GM23248 (cell line): ENCODE results near the gene IL10RB. TPM values are rescaled to one million over a fixed set of nuclear protein-coding genes. Genes with fewer than 3 reads are reported as not detected.
"Not testable (repeated sequence)": the region's sequence is repeated elsewhere in the genome, so short reads cannot be mapped to it uniquely, and the experiment has no call there.

Experiments
- DNase-seq: peaks from one replicate; pipeline ENCODE4 v3.0.0-alpha.2; 2015
- H2AFZ ChIP-seq: fragments of 200-600 bp; sonication (generic); 2 replicates; pipeline ENCODE4 v1.6.1; 2016; ENCODE audit warnings: antibody characterized with exemption
- H3F3A ChIP-seq: fragments of 200-600 bp; sonication (generic); 2 replicates; pipeline ENCODE4 v1.6.1; 2016; ENCODE audit warnings: mild to moderate bottlenecking, antibody characterized with exemption, mixed run types; ENCODE audit not compliant: insufficient read depth
- H3K27ac ChIP-seq: fragments of 200-600 bp; sonication (generic); 2 replicates; pipeline ENCODE4 v1.5.1; 2016; ENCODE audit warnings: mild to moderate bottlenecking
- H3K27me3 ChIP-seq: fragments of 200-600 bp; sonication (generic); replicated peaks from 2 replicates; pipeline ENCODE4 v1.6.1; 2016; ENCODE audit warnings: mild to moderate bottlenecking; ENCODE audit not compliant: insufficient read depth
- H3K36me3 ChIP-seq: fragments of 200-600 bp; sonication (generic); 2 replicates; pipeline ENCODE4 v1.6.1; 2016; ENCODE audit warnings: low read depth, mild to moderate bottlenecking
- H3K4me1 ChIP-seq: fragments of 200-600 bp; sonication (generic); 2 replicates; pipeline ENCODE4 v1.6.1; 2016; ENCODE audit warnings: mild to moderate bottlenecking; ENCODE audit not compliant: insufficient read depth
- H3K4me2 ChIP-seq: fragments of 200-600 bp; sonication (generic); one replicate; pipeline ENCODE4 v1.6.1; 2016; ENCODE audit warnings: mild to moderate bottlenecking; ENCODE audit not compliant: unreplicated experiment
- H3K4me3 ChIP-seq: fragments of 200-600 bp; sonication (generic); 2 replicates; pipeline ENCODE4 v1.5.1; 2016; ENCODE audit warnings: mild to moderate bottlenecking
- H3K79me2 ChIP-seq: fragments of 200-600 bp; sonication (generic); 2 replicates; pipeline ENCODE4 v1.6.1; 2016; ENCODE audit warnings: mild to moderate bottlenecking; ENCODE audit not compliant: insufficient read depth
- H3K9ac ChIP-seq: fragments of 200-600 bp; sonication (generic); 2 replicates; pipeline ENCODE4 v1.6.1; 2016; ENCODE audit warnings: mild to moderate bottlenecking
- H3K9me2 ChIP-seq: fragments of 200-600 bp; sonication (generic); 2 replicates; pipeline ENCODE4 v1.6.1; 2016; ENCODE audit warnings: mixed run types, mild to moderate bottlenecking, moderate library complexity; ENCODE audit not compliant: insufficient read depth
- H3K9me3 ChIP-seq: fragments of 200-600 bp; sonication (generic); one replicate; pipeline ENCODE4 v1.6.1; 2017; ENCODE audit warnings: low read depth
- H4K20me1 ChIP-seq: fragments of 200-600 bp; sonication (generic); 2 replicates; pipeline ENCODE4 v1.6.0; 2016; ENCODE audit not compliant: insufficient read depth
- EZH2 ChIP-seq: fragments of 200-600 bp; sonication (generic); IDR thresholded peaks from 2 replicates; pipeline ENCODE4 v1.6.1; 2018; ENCODE audit warnings: antibody characterized with exemption, mild to moderate bottlenecking; ENCODE audit not compliant: insufficient read depth, poor library complexity, severe bottlenecking
- EZH2phosphoT487 ChIP-seq: fragments of 200-600 bp; sonication (generic); IDR thresholded peaks from 2 replicates; pipeline ENCODE4 v1.6.1; 2018; ENCODE audit warnings: antibody characterized with exemption, moderate library complexity, mild to moderate bottlenecking, low read depth; ENCODE audit not compliant: insufficient read depth
- WGBS, 2 experiments: methylation state at CpG; one replicate each; pipeline ENCODE4 v1.1.6; 2015 to 2017; ENCODE audit warnings: low lambda C conversion rate in 2 of 2, low coverage in 1 of 2; ENCODE audit errors: missing lambda C conversion rate in 2 of 2; 5-methylcytosine and 5-hydroxymethylcytosine counted together
- in situ Hi-C: fragments of 300-500 bp; cut with MboI; formaldehyde crosslinking; loops from 2 replicates; pipeline ENCODE4 v1.15.0; 2020
- polyA plus RNA-seq: library from polyadenylated mRNA; unstranded; fragments of >200 nt; fragmentation: Nextera tagmentation; extraction: Ambion mirVana; gene quantifications from 2 replicates; pipeline ENCODE4 v1.2.1, GENCODE V29; 2016
- total RNA-seq: library from RNA; depleted of rRNA; stranded (reverse); fragments of >200 nt; shearing (Covaris generic); gene quantifications from 2 replicates; pipeline ENCODE4 v1.2.3, GENCODE V29; 2014

The IL10RB gene
- total and polyA plus RNA-seq, 2 experiments from 2014 or later, result 49.3 to 52.4 TPM

DNA sequence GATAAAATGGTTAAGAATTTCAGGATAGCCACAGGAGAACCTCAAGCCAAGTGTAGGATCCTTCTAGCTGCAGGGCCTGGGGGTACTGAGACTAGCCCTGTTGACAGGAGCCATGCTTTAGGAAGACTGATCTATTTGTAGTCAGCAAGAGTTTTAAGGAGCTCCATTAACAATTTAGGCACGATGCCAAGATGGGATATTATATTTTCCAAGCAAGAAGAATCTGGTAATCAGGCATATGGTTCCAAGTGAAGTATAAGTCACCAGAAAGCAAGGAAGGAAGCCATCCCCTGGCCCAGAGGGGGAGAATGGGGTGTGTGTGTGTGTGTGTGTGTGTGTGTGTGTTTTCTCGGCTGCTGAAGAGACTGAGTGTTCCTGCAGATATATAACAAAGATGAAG is 29.4 kb upstream of the IL10RB start:
- DNase-seq, result no peak
- Histone ChIP-seq H3K36me3 (no peaks in the 10 kb centered on the region), H3K9me3 (no peaks in the 10 kb centered on the region), H4K20me1 (no peaks in the 10 kb centered on the region; the same call in 1 of the 2 replicates), H3K4me1 (peaks cover 5% of the 10 kb centered on the region), H2AFZ (no peak overlapping the region), H3K4me2 (no peak overlapping the region), H3F3A (peaks cover 6% of the 10 kb centered on the region; the same call in 1 of the 2 replicates), H3K9me2 (no peaks in the 10 kb centered on the region), H3K27ac (no peak overlapping the region), H3K27me3 (no peaks in the 10 kb centered on the region), H3K9ac (no peak overlapping the region), H3K4me3 (no peak overlapping the region), H3K79me2 (peaks cover 43% of the 10 kb centered on the region)
- no peak for TF ChIP-seq EZH2phosphoT487
- TF ChIP-seq EZH2, result no peak
- in situ Hi-C loops, result no loop called here
- WGBS, 2 experiments, result 79 to 87% methylated on average over 2 of the region's 2 CpGs

DNA sequence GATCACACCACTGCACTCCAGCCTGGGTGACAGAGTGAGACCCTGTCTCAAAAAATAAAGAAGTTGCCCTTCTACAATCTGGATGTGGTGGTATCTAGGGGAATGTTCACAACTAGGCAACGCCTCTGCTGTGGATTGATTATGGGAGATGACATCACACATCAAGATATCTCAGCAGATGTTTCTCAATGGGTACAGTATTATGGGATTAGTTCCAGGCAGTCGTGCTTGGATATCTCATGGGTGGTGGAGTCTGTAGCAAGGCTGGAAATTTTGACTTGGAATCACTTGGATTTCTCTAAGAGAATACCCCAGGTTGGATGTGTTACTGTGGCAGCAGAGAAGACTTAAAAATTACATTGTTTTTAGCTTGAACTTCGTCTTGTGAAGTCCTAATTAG is 28.7 kb upstream of the IL10RB start:
- H3K36me3 ChIP-seq, result no peaks in the 10 kb centered on the region
- no peak for TF ChIP-seq EZH2phosphoT487
- TF ChIP-seq EZH2, result no peak
- in situ Hi-C loops, result no loop called here
- no peaks in the 10 kb centered on the region for H3K9me2 ChIP-seq
- WGBS, 2 experiments, result 94 to 95% methylated on average over 3 of the region's 3 CpGs
- no peaks in the 10 kb centered on the region for H3K9me3 ChIP-seq
- no peak overlapping the region for H3K4me3 ChIP-seq
- no peaks in the 10 kb centered on the region; the same call in 1 of the 2 replicates for H4K20me1 ChIP-seq
- no peak for DNase-seq
- H3K79me2 ChIP-seq, result peaks cover 36% of the 10 kb centered on the region
- H3K4me1 ChIP-seq, result peaks cover 5% of the 10 kb centered on the region
- no peak overlapping the region for H3K9ac ChIP-seq
- no peaks in the 10 kb centered on the region for H3K27me3 ChIP-seq
- no peak overlapping the region for H3K4me2 ChIP-seq
- H3F3A ChIP-seq, result peaks cover 6% of the 10 kb centered on the region; the same call in 1 of the 2 replicates
- no peak overlapping the region for H3K27ac ChIP-seq
- no peak overlapping the region for H2AFZ ChIP-seq

- Histone ChIP-seq H3K9me2 (no peaks in the 10 kb centered on the region), H3K4me2 (no peak overlapping the region), H3K27ac (no peak overlapping the region), H3K79me2 (peaks cover 29% of the 10 kb centered on the region), H3K4me3 (no peak overlapping the region), H3K9ac (no peak overlapping the region), H4K20me1 (no peaks in the 10 kb centered on the region; the same call in 1 of the 2 replicates), H3K36me3 (no peaks in the 10 kb centered on the region), H2AFZ (no peak overlapping the region), H3K4me1 (peaks cover 5% of the 10 kb centered on the region), H3K9me3 (no peaks in the 10 kb centered on the region), H3F3A (peaks cover 6% of the 10 kb centered on the region; the same call in 1 of the 2 replicates), H3K27me3 (no peaks in the 10 kb centered on the region)
- DNase-seq, result no peak
- TF ChIP-seq EZH2phosphoT487 (no peak), EZH2 (no peak)
- in situ Hi-C loops, result no loop called here
- WGBS, 2 experiments, result 93% methylated on average over 4 of the region's 4 CpGs
Observed at GRCh38 chr21:33238146-33238545, 28.0 kb upstream of the IL10RB start.

GRCh38 chr21:33238565-33239255 is 27.5 kb upstream of the IL10RB start:
- in situ Hi-C loops, result no loop called here
- WGBS, 2 experiments, result 88 to 93% methylated on average over 7 of the region's 7 CpGs
- Histone ChIP-seq H3K4me1 (peaks cover 5% of the 10 kb centered on the region), H3F3A (peaks cover 6% of the 10 kb centered on the region; the same call in 1 of the 2 replicates), H3K4me3 (no peak overlapping the region), H3K4me2 (no peak overlapping the region), H3K27me3 (no peaks in the 10 kb centered on the region), H3K9ac (no peak overlapping the region), H3K9me3 (no peaks in the 10 kb centered on the region), H3K27ac (no peak overlapping the region), H3K9me2 (no peaks in the 10 kb centered on the region), H2AFZ (no peak overlapping the region), H3K79me2 (peaks cover 25% of the 10 kb centered on the region), H3K36me3 (no peaks in the 10 kb centered on the region), H4K20me1 (no peaks in the 10 kb centered on the region; the same call in 1 of the 2 replicates)
- DNase-seq, result peak; percentile 37
- no peak for TF ChIP-seq EZH2
- no peak for TF ChIP-seq EZH2phosphoT487

DNA sequence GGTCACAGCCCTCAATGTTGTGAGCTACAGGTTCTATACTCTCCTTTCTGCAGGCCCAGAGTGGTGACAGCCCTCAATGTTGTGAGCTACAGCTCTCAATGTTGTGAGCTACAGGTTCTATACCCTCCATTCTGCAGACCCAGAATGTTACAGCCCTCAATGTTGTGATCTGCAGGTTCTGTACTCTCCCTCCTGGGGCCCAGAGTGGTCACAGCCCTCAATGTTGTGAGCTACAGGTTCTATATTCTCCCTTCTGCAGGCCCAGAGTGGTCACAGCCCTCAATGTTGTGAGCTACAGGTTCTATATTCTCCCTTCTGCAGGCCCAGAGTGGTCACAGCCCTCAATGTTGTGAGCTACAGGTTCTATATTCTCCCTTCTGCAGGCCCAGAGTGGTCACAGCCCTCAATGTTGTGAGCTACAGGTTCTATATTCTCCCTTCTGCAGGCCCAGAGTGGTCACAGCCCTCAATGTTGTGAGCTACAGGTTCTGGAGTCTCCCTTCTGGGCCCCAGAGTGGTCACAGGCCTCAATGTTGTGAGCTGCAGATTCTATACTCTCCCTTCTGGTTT is 26.5 kb upstream of the IL10RB start:
- H3K9me3 ChIP-seq, H3K36me3 ChIP-seq, in situ Hi-C loops, H2AFZ ChIP-seq, DNase-seq, H3K27ac ChIP-seq, H4K20me1 ChIP-seq, H3K27me3 ChIP-seq, H3K9me2 ChIP-seq, H3K9ac ChIP-seq, H3K4me1 ChIP-seq, H3F3A ChIP-seq, H3K4me2 ChIP-seq, H3K4me3 ChIP-seq: not testable (repeated sequence)
- H3K79me2 ChIP-seq, result peaks cover 20% of the 10 kb centered on the region
